SK-N-SH (cell line): Measurements from ENCODE around the gene B3GALT4. TPM values are rescaled to one million over a fixed set of nuclear protein-coding genes. Genes with fewer than 3 reads are reported as not detected.
A peak's percentile ranks its signal among the peaks of the same experiment; 100 is the strongest.

Source experiments
- CTCF ChIA-PET: fragments of 300-600, 350-600 bp; formaldehyde crosslinking; extraction: SDS; loops from one replicate; lab custom pipeline; 2021; lab: Yijun Ruan, JAX
- POLR2A ChIA-PET: fragments of 350-600 bp; sonication (Branson Sonifier 250); formaldehyde crosslinking; extraction: SDS; loops from one replicate; lab custom pipeline; 2020; ENCODE audit warnings: antibody characterized with exemption, inconsistent platforms; lab: Yijun Ruan, JAX
- DNase-seq: peaks from one replicate; pipeline ENCODE4 v3.0.0; 2012
- H2AFZ ChIP-seq: fragments of 200-600 bp; sonication (generic); 2 replicates; pipeline ENCODE4 v1.8.1; 2016; ENCODE audit warnings: antibody characterized with exemption, mild to moderate bottlenecking, low read depth
- H3F3A ChIP-seq: fragments of 200-600 bp; sonication (generic); replicated peaks from 2 replicates; pipeline ENCODE3; 2016; ENCODE audit warnings: antibody characterized with exemption, mild to moderate bottlenecking; ENCODE audit not compliant: insufficient read depth
- H3K27ac ChIP-seq, 2 experiments: fragments of 200-500 bp in 1 of 2; fragments of 200-600 bp in 1 of 2; sonication (Bioruptor generic) in 1 of 2; sonication (generic), shearing (Covaris generic) in 1 of 2; 2 replicates each; pipeline versions ENCODE4 v1.5.1 to v1.6.1; 2014 to 2016; ENCODE audit warnings: low read depth in 2 of 2, inconsistent platforms in 1 of 2, low read length in 1 of 2, mild to moderate bottlenecking in 1 of 2, mixed read lengths in 1 of 2
- H3K27me3 ChIP-seq: fragments of 200-600 bp; sonication (generic), shearing (Covaris generic); 2 replicates; pipeline ENCODE4 v1.6.1; 2016; ENCODE audit warnings: mixed run types; ENCODE audit not compliant: insufficient read depth
- H3K36me3 ChIP-seq, 2 experiments: fragments of 200-500 bp in 1 of 2; fragments of 200-600 bp in 1 of 2; sonication (Bioruptor generic) in 1 of 2; sonication (generic) in 1 of 2; replicated peaks in 1 of 2; 2 replicates each; pipeline versions ENCODE3 to v1.5.1; 2014 to 2016; ENCODE audit warnings: low read length in 1 of 2, mild to moderate bottlenecking in 1 of 2; ENCODE audit not compliant: insufficient read depth in 2 of 2, control insufficient read depth in 1 of 2
- H3K4me1 ChIP-seq, 2 experiments: fragments of 200-500 bp in 1 of 2; fragments of 200-600 bp in 1 of 2; sonication (Bioruptor generic) in 1 of 2; sonication (generic), shearing (Covaris generic) in 1 of 2; 2 replicates each; pipeline versions ENCODE4 v1.5.1 to v1.6.1; 2014 to 2016; ENCODE audit warnings: low read depth in 1 of 2, low read length in 1 of 2, mixed run types in 1 of 2; ENCODE audit not compliant: insufficient read depth in 2 of 2, control insufficient read depth in 1 of 2
- H3K4me2 ChIP-seq: fragments of 200-600 bp; sonication (generic), shearing (Covaris generic); 2 replicates; pipeline ENCODE4 v1.6.1; 2017; ENCODE audit warnings: mixed run types
- H3K4me3 ChIP-seq, 2 experiments: fragments of 200-500 bp in 1 of 2; fragments of 200-600 bp in 1 of 2; sonication (Bioruptor generic) in 1 of 2; sonication (generic), shearing (Covaris generic) in 1 of 2; 2 replicates each; pipeline versions ENCODE4 v1.5.1 to v1.8.1; 2014 to 2016; ENCODE audit warnings: low read depth in 2 of 2, inconsistent platforms in 1 of 2, low read length in 1 of 2, mild to moderate bottlenecking in 1 of 2, mixed read lengths in 1 of 2, moderate library complexity in 1 of 2
- H3K79me2 ChIP-seq: fragments of 200-600 bp; sonication (generic); 2 replicates; pipeline ENCODE4 v1.8.1; 2017; ENCODE audit warnings: mild to moderate bottlenecking; ENCODE audit not compliant: insufficient read depth
- H3K9ac ChIP-seq: fragments of 200-600 bp; sonication (generic); 2 replicates; pipeline ENCODE4 v1.6.1; 2017; ENCODE audit warnings: mixed run types
- H3K9me2 ChIP-seq: fragments of 200-600 bp; sonication (generic); 2 replicates; pipeline ENCODE4 v1.6.1; 2017; ENCODE audit warnings: mixed run types
- H3K9me3 ChIP-seq: fragments of 200-600 bp; sonication (generic); 2 replicates; pipeline ENCODE4 v1.6.1; 2017; ENCODE audit warnings: mixed run types, mild to moderate bottlenecking, moderate library complexity
- H4K20me1 ChIP-seq: fragments of 200-600 bp; sonication (generic); 2 replicates; pipeline ENCODE4 v1.6.1; 2017; ENCODE audit warnings: mild to moderate bottlenecking, mixed run types; ENCODE audit not compliant: insufficient read depth
- MAX ChIP-seq: IDR thresholded peaks from 2 replicates; pipeline ENCODE4 v1.4.0; 2012; ENCODE audit warnings: low read depth
- MEF2A ChIP-seq: IDR thresholded peaks from 2 replicates; pipeline ENCODE4 v1.4.0; 2012; ENCODE audit warnings: low read depth, borderline replicate concordance
- NFIC ChIP-seq: IDR thresholded peaks from 2 replicates; pipeline ENCODE4 v1.4.0; 2012; ENCODE audit warnings: borderline replicate concordance
- REST ChIP-seq: IDR thresholded peaks from 2 replicates; pipeline ENCODE4 v1.6.1; 2012; ENCODE audit warnings: mild to moderate bottlenecking, low read depth, low read length, moderate library complexity
- RXRA ChIP-seq: IDR thresholded peaks from 2 replicates; pipeline ENCODE4 v1.4.0; 2012; ENCODE audit warnings: low read depth, mild to moderate bottlenecking, borderline replicate concordance
- SIN3A ChIP-seq: IDR thresholded peaks from 2 replicates; pipeline ENCODE4 v1.6.1; 2012; ENCODE audit warnings: low read depth, mild to moderate bottlenecking, low read length, moderate library complexity, borderline replicate concordance
- SMC3 ChIP-seq: IDR thresholded peaks from 2 replicates; pipeline ENCODE4 v1.6.1; 2012; ENCODE audit warnings: low read depth, low read length, improper control_type of control experiment
- USF1 ChIP-seq: IDR thresholded peaks from 2 replicates; pipeline ENCODE4 v1.4.0; 2012; ENCODE audit warnings: low read depth, borderline replicate concordance
- WGBS: methylation state at CpG from one replicate; pipeline ENCODE4 v1.1.6; 2017; ENCODE audit warnings: low lambda C conversion rate; 5-methylcytosine and 5-hydroxymethylcytosine counted together
- polyA plus RNA-seq, 3 experiments: library from polyadenylated mRNA; depleted of rRNA; stranded (reverse); fragments of >200 nt; gene quantifications; 2 replicates each; pipeline ENCODE4 v1.2.3, GENCODE V29; 2012

The B3GALT4 gene
- polyA plus RNA-seq, 1 of the 3 experiments (the other 2 are of a cell fraction), result 0.56 TPM

GRCh38 chr6:33313105-33313708 lies 36.3 kb downstream of the B3GALT4 start:
- Histone ChIP-seq H3K79me2 (peaks cover 69% of the 10 kb centered on the region), H3K27me3 (no peaks in the 10 kb centered on the region), H3F3A (peaks cover 10% of the 10 kb centered on the region), H3K4me3 (peak overlapping the region; percentile 76 to 94), H3K27ac (peak overlapping the region; percentile 89 to 94), H3K36me3 (peaks cover 0 to 24% of the 10 kb centered on the region in 2 experiments), H2AFZ (peak overlapping the region; percentile 64), H4K20me1 (peaks cover 8% of the 10 kb centered on the region; the same call in 1 of the 2 replicates), H3K9ac (peak overlapping the region; percentile 96), H3K4me2 (peak overlapping the region; percentile 100), H3K9me2 (no peaks in the 10 kb centered on the region), H3K9me3 (no peaks in the 10 kb centered on the region), H3K4me1 (peaks cover under 1 to 24% of the 10 kb centered on the region in 2 experiments; a peak in 1 of 4 replicates)
- DNase-seq, result peak; percentile 79
- ChIA-PET CTCF (interaction anchor here (0.6 to 3.5 kb wide), 6 partner anchors 14 to 74 kb away, joined by 3 to 26 read pairs (median 8); partner anchors contain the start of genes B3GALT4 and RGL2), POLR2A (interaction anchor here (0.6 to 2.2 kb wide), 8 partner anchors 9 to 118 kb away, joined by 3 to 14 read pairs (median 4); partner anchors contain the start of genes RGL2, RPS18 and VPS52)
- TF ChIP-seq SIN3A (peak; percentile 17; the same call in 1 of the 2 replicates), RXRA (no peak), MEF2A (no peak), USF1 (no peak), REST (no peak), SMC3 (no peak), MAX (0 out of 2 replicates have a peak, but pooled peaks have one; percentile 15), NFIC (no peak)
- 5% methylated on average over 17 of the region's 33 CpGs for WGBS
